HL-60 (cell line): ENCODE results near the gene MUSK.

Experiments
- DNase-seq, 2 experiments: peaks; one replicate each; pipeline ENCODE4 v3.0.0-alpha.2; 2010 to 2020; ENCODE audit warnings: low read depth in 1 of 2, low spot score in 1 of 2
- H3K27ac ChIP-seq: fragments of 250-450 bp; sonication (Bioruptor Pico); replicated peaks from 2 replicates; pipeline ENCODE4 v1.5.1; 2020; ENCODE audit warnings: mild to moderate bottlenecking, moderate library complexity
- H3K27me3 ChIP-seq: fragments of 250-450 bp; sonication (Bioruptor Pico); 2 replicates; pipeline ENCODE4 v1.5.1; 2021; ENCODE audit warnings: mild to moderate bottlenecking, moderate library complexity; ENCODE audit not compliant: insufficient read depth, poor library complexity, severe bottlenecking
- H3K4me3 ChIP-seq: replicated peaks from 2 replicates; pipeline ENCODE4 v1.5.1; 2011; ENCODE audit warnings: mild to moderate bottlenecking, control low read depth, low read length; ENCODE audit not compliant: insufficient read depth
- GABPA ChIP-seq: IDR thresholded peaks from 2 replicates; pipeline ENCODE4 v1.6.1; 2012; ENCODE audit warnings: low read depth
- POLR2AphosphoS5 ChIP-seq: IDR thresholded peaks from 2 replicates; pipeline ENCODE4 v1.6.1; 2012; ENCODE audit warnings: low read depth
- REST ChIP-seq: IDR thresholded peaks from 2 replicates; pipeline ENCODE4 v1.6.1; 2012; ENCODE audit warnings: low read depth; ENCODE audit not compliant: insufficient replicate concordance
- SPI1 ChIP-seq: IDR thresholded peaks from 2 replicates; pipeline ENCODE4 v1.6.1; 2012; ENCODE audit warnings: low read depth, mild to moderate bottlenecking, borderline replicate concordance
- TF ChIP-seq, protein P1 (sequence below): IDR thresholded peaks from one replicate; pipeline ENCODE4 v1.5.1; 2011; ENCODE audit warnings: low read length, control low read depth, inconsistent platforms; ENCODE audit not compliant: insufficient read depth

Gene MUSK

DNA sequence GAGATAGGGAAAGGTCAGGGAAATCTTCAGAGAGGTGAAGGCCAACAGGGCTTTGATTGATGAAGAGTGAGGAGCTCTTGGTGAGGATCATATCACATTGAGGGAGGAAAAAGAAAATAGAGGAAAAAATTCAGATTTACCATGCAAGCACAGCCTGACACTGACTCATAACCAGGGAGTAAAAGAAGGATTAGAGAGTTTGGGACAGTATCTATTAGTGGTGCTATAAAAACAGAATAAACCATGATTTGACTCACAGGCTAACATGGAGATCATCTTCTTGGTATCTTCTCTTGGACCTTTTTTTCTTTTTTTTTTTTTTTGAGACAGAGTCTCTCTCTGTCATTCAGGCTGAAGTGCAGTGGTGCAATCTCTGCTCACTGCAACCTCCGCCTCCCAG is 44.4 kb downstream of the MUSK start:
- TF ChIP-seq REST (no peak), GABPA (no peak), POLR2AphosphoS5 (no peak), SPI1 (no peak)
- TF ChIP-seq, protein P1, sequence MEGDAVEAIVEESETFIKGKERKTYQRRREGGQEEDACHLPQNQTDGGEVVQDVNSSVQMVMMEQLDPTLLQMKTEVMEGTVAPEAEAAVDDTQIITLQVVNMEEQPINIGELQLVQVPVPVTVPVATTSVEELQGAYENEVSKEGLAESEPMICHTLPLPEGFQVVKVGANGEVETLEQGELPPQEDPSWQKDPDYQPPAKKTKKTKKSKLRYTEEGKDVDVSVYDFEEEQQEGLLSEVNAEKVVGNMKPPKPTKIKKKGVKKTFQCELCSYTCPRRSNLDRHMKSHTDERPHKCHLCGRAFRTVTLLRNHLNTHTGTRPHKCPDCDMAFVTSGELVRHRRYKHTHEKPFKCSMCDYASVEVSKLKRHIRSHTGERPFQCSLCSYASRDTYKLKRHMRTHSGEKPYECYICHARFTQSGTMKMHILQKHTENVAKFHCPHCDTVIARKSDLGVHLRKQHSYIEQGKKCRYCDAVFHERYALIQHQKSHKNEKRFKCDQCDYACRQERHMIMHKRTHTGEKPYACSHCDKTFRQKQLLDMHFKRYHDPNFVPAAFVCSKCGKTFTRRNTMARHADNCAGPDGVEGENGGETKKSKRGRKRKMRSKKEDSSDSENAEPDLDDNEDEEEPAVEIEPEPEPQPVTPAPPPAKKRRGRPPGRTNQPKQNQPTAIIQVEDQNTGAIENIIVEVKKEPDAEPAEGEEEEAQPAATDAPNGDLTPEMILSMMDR, result no peak
- Histone ChIP-seq H3K27me3 (no peaks in the 10 kb centered on the region), H3K4me3 (no peak overlapping the region), H3K27ac (no peak overlapping the region)
- DNase-seq, result no peak

DNA sequence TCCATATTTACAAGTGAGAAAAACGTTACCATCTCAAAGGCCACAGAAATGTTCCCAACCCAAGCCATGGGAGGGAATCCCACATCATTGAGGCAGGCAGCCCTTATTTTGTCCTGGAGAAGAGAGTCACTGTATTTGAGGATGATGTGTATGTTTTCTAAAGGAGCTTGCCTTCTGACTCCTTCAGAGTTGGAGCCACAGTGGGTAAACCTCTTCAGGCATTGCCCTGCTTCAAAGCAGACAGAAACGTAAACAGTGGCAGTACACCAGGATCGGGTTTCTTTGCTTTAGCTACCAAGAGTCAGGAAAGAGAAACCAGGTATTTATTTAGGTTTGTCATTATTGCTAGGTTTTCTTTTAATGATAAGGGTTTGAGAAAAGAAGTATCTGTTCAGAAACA is 45.7 kb downstream of the MUSK start:
- no peak for TF ChIP-seq SPI1
- TF ChIP-seq REST, result no peak
- no peak for TF ChIP-seq POLR2AphosphoS5
- TF ChIP-seq, protein P1, result no peak
- TF ChIP-seq GABPA, result no peak
- Histone ChIP-seq H3K27ac (no peak overlapping the region), H3K4me3 (no peak overlapping the region), H3K27me3 (no peaks in the 10 kb centered on the region)
- DNase-seq, result no peak

GRCh38 chr9:110728058-110728457 is 59.5 kb downstream of the MUSK start:
- H3K27me3 ChIP-seq, result no peaks in the 10 kb centered on the region
- H3K4me3 ChIP-seq, result no peak overlapping the region
- no peak overlapping the region for H3K27ac ChIP-seq
- TF ChIP-seq REST (no peak), GABPA (no peak), SPI1 (no peak), POLR2AphosphoS5 (no peak)
- TF ChIP-seq, protein P1, result no peak
- DNase-seq, result no peak
